B cell (primary cell): ENCODE results near the gene IQCF6. TPM values are rescaled to one million over a fixed set of nuclear protein-coding genes. Genes with fewer than 3 reads are reported as not detected.

Experiments
- ATAC-seq: fragments of 200-7000 bp; cut with Tn5 transposase; one replicate; pipeline ENCODE4 v1.10.0; 2021; ENCODE audit warnings: low read depth, mild to moderate bottlenecking, moderate number of reproducible peaks, moderate library complexity
- CTCF ChIA-PET: fragments of 350-600 bp; sonication (Branson Sonifier 250); formaldehyde crosslinking; loops from one replicate; lab custom pipeline; 2021; ENCODE audit warnings: antibody characterized with exemption, inconsistent platforms; lab: Charles Lee
- POLR2A ChIA-PET: fragments of 350-600 bp; sonication (Branson Sonifier 250); formaldehyde crosslinking; loops from one replicate; lab custom pipeline; 2021; ENCODE audit warnings: antibody characterized with exemption; lab: Charles Lee
- DNase-seq: peaks from one replicate; pipeline ENCODE4 v3.0.0; 2013
- H2AFZ ChIP-seq: 2 replicates; pipeline ENCODE4 v1.6.1; 2012; ENCODE audit warnings: mild to moderate bottlenecking, low read depth, low read length; ENCODE audit not compliant: insufficient read depth, poor library complexity, severe bottlenecking
- H3K27ac ChIP-seq, 2 donors: 1 replicate in 1 of 2; 2 replicates in 1 of 2; pipeline ENCODE4 v1.5.1; 2012 to 2013; ENCODE audit warnings: low read length in 2 of 2, mild to moderate bottlenecking in 2 of 2, moderate library complexity in 1 of 2
- H3K27me3 ChIP-seq, 4 experiments: fragments of 200-600 bp in 1 of 4; sonication (generic) in 1 of 4; replicated peaks in 1 of 4; 1 replicate in 2 of 4; 2 replicates in 2 of 4; pipeline versions ENCODE4 v1.6.1 to v1.7.0; 2013 to 2016; ENCODE audit warnings: low read length in 3 of 4, mild to moderate bottlenecking in 2 of 4, mixed read lengths in 1 of 4, moderate library complexity in 1 of 4; ENCODE audit not compliant: insufficient read depth in 4 of 4, control insufficient read depth in 3 of 4; ENCODE audit errors: control extremely low read depth in 1 of 4
- H3K36me3 ChIP-seq, 2 experiments: replicated peaks in 1 of 2; 1 replicate in 1 of 2; 2 replicates in 1 of 2; pipeline versions ENCODE4 v1.6.1 to v1.7.1; 2013; ENCODE audit warnings: low read length in 1 of 2; ENCODE audit not compliant: insufficient read depth in 2 of 2, control insufficient read depth in 1 of 2; ENCODE audit errors: control extremely low read depth in 1 of 2, extremely low read depth in 1 of 2
- H3K4me1 ChIP-seq, 2 donors: fragments of 200-600 bp in 1 of 2; sonication (generic) in 1 of 2; 1 replicate in 1 of 2; 2 replicates in 1 of 2; pipeline versions ENCODE4 v1.5.1 to v1.6.1; 2013 to 2017; ENCODE audit warnings: low read length in 2 of 2; ENCODE audit not compliant: control insufficient read depth in 2 of 2, insufficient read depth in 2 of 2
- H3K4me2 ChIP-seq: replicated peaks from 2 replicates; pipeline ENCODE3; 2012; ENCODE audit warnings: mild to moderate bottlenecking, low read depth, low read length; ENCODE audit not compliant: poor library complexity, severe bottlenecking
- H3K4me3 ChIP-seq, 5 experiments: fragments of 200-600 bp in 1 of 5; sonication (generic) in 1 of 5; 1 replicate in 3 of 5; 2 replicates in 2 of 5; pipeline versions ENCODE4 v1.5.1 to v1.7.0; 2011 to 2016; ENCODE audit warnings: low read length in 4 of 5, mild to moderate bottlenecking in 4 of 5, low read depth in 2 of 5, control low read depth in 1 of 5, moderate library complexity in 1 of 5; ENCODE audit not compliant: insufficient read depth in 1 of 5; ENCODE audit errors: control extremely low read depth in 1 of 5, extremely low read depth in 1 of 5
- H3K79me2 ChIP-seq: fragments of 200-600 bp; sonication (generic); one replicate; pipeline ENCODE4 v1.6.0; 2016; ENCODE audit warnings: low read length; ENCODE audit not compliant: control insufficient read depth, insufficient read depth
- H3K9ac ChIP-seq: fragments of 200-600 bp; sonication (generic); 2 replicates; pipeline ENCODE4 v1.6.1; 2017; ENCODE audit warnings: mild to moderate bottlenecking, low read length, moderate library complexity
- H3K9me3 ChIP-seq, 3 donors: one replicate each; pipeline versions ENCODE4 v1.6.1 to v1.7.1; 2013; ENCODE audit warnings: low read length in 2 of 3; ENCODE audit not compliant: control insufficient read depth in 2 of 3, insufficient read depth in 1 of 3; ENCODE audit errors: control extremely low read depth in 1 of 3
- H4K20me1 ChIP-seq: 2 replicates; pipeline ENCODE4 v1.6.0; 2012; ENCODE audit warnings: mild to moderate bottlenecking, low read length; ENCODE audit not compliant: insufficient read depth, control insufficient read depth, poor library complexity, severe bottlenecking
- H3K27ac Mint-ChIP-seq: one replicate; pipeline ENCODE4 v1.8.0; 2021; ENCODE audit warnings: mixed read lengths
- H3K27me3 Mint-ChIP-seq: one replicate; pipeline ENCODE4 v1.8.0; 2021; ENCODE audit warnings: mixed read lengths
- H3K4me1 Mint-ChIP-seq: one replicate; pipeline ENCODE4 v1.8.0; 2021; ENCODE audit warnings: mixed read lengths
- H3K4me3 Mint-ChIP-seq: one replicate; pipeline ENCODE4 v1.8.0; 2021; ENCODE audit warnings: mixed read lengths
- H3K9me3 Mint-ChIP-seq: one replicate; pipeline ENCODE4 v1.8.0; 2022; ENCODE audit warnings: mixed read lengths; ENCODE audit not compliant: insufficient read depth
- CTCF ChIP-seq: fragments of 200-600 bp; IDR thresholded peaks from one replicate; pipeline ENCODE4 v1.8.0; 2022; ENCODE audit warnings: antibody characterized with exemption, mild to moderate bottlenecking
- EZH2 ChIP-seq: IDR thresholded peaks from 2 replicates; pipeline ENCODE4 v1.6.1; 2012; ENCODE audit warnings: borderline replicate concordance, low read depth, mild to moderate bottlenecking, moderate library complexity, low read length; ENCODE audit not compliant: insufficient read depth, poor library complexity, severe bottlenecking
- WGBS: methylation state at CpG from one replicate; pipeline ENCODE4 v1.1.5; 2013; ENCODE audit warnings: missing lambda C conversion rate; ENCODE audit not compliant: insufficient coverage; 5-methylcytosine and 5-hydroxymethylcytosine counted together
- intact Hi-C: fragments of 100-400 bp; cut with micrococcal nuclease; formaldehyde crosslinking; loops from one replicate; pipeline ENCODE4 v1.10.0; 2022
- polyA plus RNA-seq: library from polyadenylated mRNA; depleted of rRNA; stranded (reverse); fragments of >200 nt; gene quantifications from 2 replicates; pipeline ENCODE4 v1.2.3, GENCODE V29; 2012
- total RNA-seq, 2 donors: library from RNA; stranded (reverse); fragments of 120-200 nt in 1 of 2; gene quantifications; 1 replicate in 1 of 2; 2 replicates in 1 of 2; pipeline versions ENCODE4 v1.2.3 to v1.2.4, GENCODE V29; 2013 to 2022

Gene IQCF6
- total and polyA plus RNA-seq, 2 donors (not counting 1 experiment from before 2014, with no cell fraction given) = not detected

DNA sequence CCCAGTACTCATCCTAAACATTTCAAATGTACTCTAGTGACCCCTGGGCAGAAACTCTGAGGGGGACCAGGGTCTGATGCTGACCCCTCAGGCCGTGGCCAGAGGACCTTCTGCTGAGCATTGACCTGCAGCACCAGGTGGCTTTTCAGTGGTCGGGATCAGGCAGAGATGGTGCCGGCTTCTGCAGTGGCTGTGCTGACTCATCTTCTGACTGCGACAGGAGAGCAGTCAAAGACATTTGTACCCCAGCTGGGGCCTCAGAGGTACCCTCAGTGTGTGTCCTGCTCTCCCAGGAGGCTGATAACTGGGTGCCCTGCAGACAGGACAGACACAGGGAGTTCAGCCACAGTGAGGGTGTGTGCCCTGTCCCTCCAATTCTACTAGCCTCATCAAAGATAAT is 36.6 kb upstream of the IQCF6 start:
- no peak for DNase-seq
- H3K9me3 ChIP-seq = peaks cover 0 to under 1% (median 0%) of the 10 kb centered on the region in 3 donors
- H3K27me3 Mint-ChIP-seq = peaks cover 60% of the 10 kb centered on the region
- H3K4me1 ChIP-seq = no peaks in the 10 kb centered on the region
- no peaks in the 10 kb centered on the region for H3K36me3 ChIP-seq
- no peak overlapping the region for H3K9ac ChIP-seq
- H3K79me2 ChIP-seq = no peaks in the 10 kb centered on the region
- H3K27ac Mint-ChIP-seq = no peak overlapping the region
- ChIA-PET POLR2A (no interaction called here), CTCF (no interaction called here)
- 77% methylated on average over 4 of the region's 4 CpGs for WGBS
- H3K9me3 Mint-ChIP-seq = no peaks in the 10 kb centered on the region
- H3K4me3 ChIP-seq = no peak overlapping the region
- ATAC-seq = no peak
- intact Hi-C loops = no loop called here
- no peak overlapping the region for H3K27ac ChIP-seq
- TF ChIP-seq EZH2 = no peak
- no peak for TF ChIP-seq CTCF
- H3K4me2 ChIP-seq = no peak overlapping the region
- no peaks in the 10 kb centered on the region for H3K4me1 Mint-ChIP-seq
- H3K4me3 Mint-ChIP-seq = no peak overlapping the region
- no peak overlapping the region for H2AFZ ChIP-seq
- peaks cover 0 to 11% (median 4%) of the 10 kb centered on the region in 4 experiments for H3K27me3 ChIP-seq
- H4K20me1 ChIP-seq = no peaks in the 10 kb centered on the region

- no peaks in the 10 kb centered on the region for H3K4me1 ChIP-seq
- ChIA-PET POLR2A (no interaction called here), CTCF (no interaction called here)
- no peaks in the 10 kb centered on the region for H4K20me1 ChIP-seq
- Mint-ChIP-seq H3K4me3 (no peak overlapping the region), H3K9me3 (no peaks in the 10 kb centered on the region), H3K27ac (no peak overlapping the region), H3K4me1 (no peaks in the 10 kb centered on the region), H3K27me3 (peaks cover 50% of the 10 kb centered on the region)
- ATAC-seq (no peak), DNase-seq (no peak)
- TF ChIP-seq EZH2 (no peak), CTCF (no peak)
- H2AFZ ChIP-seq = no peak overlapping the region
- intact Hi-C loops = no loop called here
- H3K4me3 ChIP-seq = no peak overlapping the region
- no peak overlapping the region for H3K9ac ChIP-seq
- H3K79me2 ChIP-seq = no peaks in the 10 kb centered on the region
- peaks cover 0 to 1% (median 0%) of the 10 kb centered on the region in 3 donors for H3K9me3 ChIP-seq
- no peak overlapping the region for H3K27ac ChIP-seq
- 80% methylated on average over 3 of the region's 3 CpGs for WGBS
- H3K27me3 ChIP-seq = peaks cover 0 to 11% (median 4%) of the 10 kb centered on the region in 4 experiments
- H3K36me3 ChIP-seq = no peaks in the 10 kb centered on the region
- H3K4me2 ChIP-seq = no peak overlapping the region
These were observed 35.0 kb upstream of the IQCF6 start for GRCh38 chr3:51814034-51814433.
